Muscle layer of duodenum (tissue), 2 donors: ENCODE data around the gene C4B.
"Not testable (repeated sequence)": the region's sequence is repeated elsewhere in the genome, so short reads cannot be mapped to it uniquely, and the experiment has no call there.

Experiments
- H3K27ac ChIP-seq: one replicate; pipeline ENCODE4 v1.7.0; 2013; ENCODE audit warnings: mild to moderate bottlenecking, low read length
- H3K27me3 ChIP-seq: one replicate; pipeline ENCODE4 v1.7.0; 2013; ENCODE audit warnings: low read depth, mild to moderate bottlenecking, control low read depth, low read length
- H3K36me3 ChIP-seq, 2 donors: one replicate each; pipeline ENCODE4 v1.7.0; 2013; ENCODE audit warnings: low read length in 2 of 2, control low read depth in 1 of 2, mild to moderate bottlenecking in 1 of 2; ENCODE audit not compliant: insufficient read depth in 2 of 2, control insufficient read depth in 1 of 2
- H3K4me1 ChIP-seq, 2 donors: one replicate each; pipeline ENCODE4 v1.7.0; 2013; ENCODE audit warnings: low read length in 2 of 2, mild to moderate bottlenecking in 2 of 2, control low read depth in 1 of 2, moderate library complexity in 1 of 2; ENCODE audit not compliant: insufficient read depth in 2 of 2, control insufficient read depth in 1 of 2
- H3K4me3 ChIP-seq, 2 donors: one replicate each; pipeline ENCODE4 v1.7.0; 2013; ENCODE audit warnings: low read length in 2 of 2, low read depth in 1 of 2, mild to moderate bottlenecking in 1 of 2
- H3K9me3 ChIP-seq, 2 donors: one replicate each; pipeline ENCODE4 v1.7.0; 2013; ENCODE audit warnings: low read length in 2 of 2, control low read depth in 1 of 2, mild to moderate bottlenecking in 1 of 2; ENCODE audit not compliant: control insufficient read depth in 1 of 2
- donor health status: healthy.

Gene C4B

DNA sequence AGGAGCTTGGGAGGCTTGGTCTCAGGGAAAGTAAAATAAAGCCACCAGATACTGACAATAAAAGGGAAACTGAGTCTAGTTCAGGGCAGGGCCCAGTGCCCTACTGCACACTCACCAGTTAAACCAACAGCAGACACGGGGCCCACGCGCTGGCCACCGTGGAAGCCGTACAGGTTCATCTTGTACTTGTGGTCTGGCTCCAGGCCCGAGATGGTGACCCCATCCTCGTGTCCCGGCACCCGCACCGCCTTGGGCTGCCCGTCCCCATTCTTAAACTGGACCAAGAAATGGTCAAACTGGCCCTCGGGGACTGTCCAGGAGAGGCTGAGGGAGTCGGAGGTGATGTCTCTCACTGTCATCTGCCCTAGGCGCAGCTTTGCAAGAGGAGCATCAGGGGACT, 50.1 kb downstream of the C4B start:
- H3K27me3 ChIP-seq: no peaks in the 10 kb centered on the region
- H3K9me3 ChIP-seq: no peaks in the 10 kb centered on the region
- peaks cover 12 to 19% of the 10 kb centered on the region in 2 donors for H3K36me3 ChIP-seq
- H3K4me3 ChIP-seq: no peak overlapping the region
- H3K27ac ChIP-seq: no peak overlapping the region
- H3K4me1 ChIP-seq: no peaks in the 10 kb centered on the region

DNA sequence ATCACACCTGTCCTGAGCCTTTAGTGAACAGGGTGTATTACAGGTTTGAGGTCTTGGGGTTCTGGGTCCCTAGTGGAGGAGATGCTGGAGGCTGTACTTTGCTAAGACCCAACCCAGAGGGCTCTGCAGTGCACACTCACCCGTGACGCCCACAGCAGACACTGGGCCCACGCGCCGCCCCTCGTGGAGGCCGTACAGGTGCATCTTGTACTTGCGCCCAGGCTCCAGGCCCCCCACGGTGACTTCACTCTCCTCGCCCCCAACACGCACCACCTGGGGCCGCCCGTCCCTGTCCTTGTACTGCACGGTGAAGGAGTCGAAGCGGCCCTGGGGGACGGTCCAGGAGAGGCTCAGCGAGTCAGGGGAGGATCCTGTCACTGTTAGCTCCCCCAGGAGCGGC, 52.9 kb downstream of the C4B start:
- peaks cover 12 to 21% of the 10 kb centered on the region in 2 donors for H3K36me3 ChIP-seq
- not testable (repeated sequence) for H3K4me3 ChIP-seq, H3K27me3 ChIP-seq, H3K9me3 ChIP-seq, H3K27ac ChIP-seq, H3K4me1 ChIP-seq

DNA sequence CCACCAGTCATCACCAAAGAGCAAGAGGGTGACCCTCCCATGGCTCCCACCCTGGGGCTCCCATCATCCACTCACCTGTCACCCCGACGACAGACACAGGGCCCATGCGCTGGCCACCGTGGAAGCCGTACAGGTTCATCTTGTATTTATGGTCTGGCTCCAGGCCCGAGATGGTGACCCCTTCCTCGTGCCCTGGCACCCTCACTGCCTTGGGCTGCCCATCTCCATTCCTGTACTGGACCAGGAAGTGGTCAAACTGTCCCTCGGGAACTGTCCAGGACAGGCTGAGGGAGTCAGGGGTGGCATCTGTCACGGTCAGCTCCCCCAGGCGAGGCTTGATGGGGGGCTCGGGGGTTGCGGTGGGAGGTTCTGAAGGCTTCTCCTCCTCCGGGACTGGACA, 53.7 kb downstream of the C4B start:
- peaks cover 16 to 21% of the 10 kb centered on the region in 2 donors for H3K36me3 ChIP-seq
- not testable (repeated sequence) for H3K4me1 ChIP-seq, H3K9me3 ChIP-seq, H3K27ac ChIP-seq, H3K4me3 ChIP-seq, H3K27me3 ChIP-seq

DNA sequence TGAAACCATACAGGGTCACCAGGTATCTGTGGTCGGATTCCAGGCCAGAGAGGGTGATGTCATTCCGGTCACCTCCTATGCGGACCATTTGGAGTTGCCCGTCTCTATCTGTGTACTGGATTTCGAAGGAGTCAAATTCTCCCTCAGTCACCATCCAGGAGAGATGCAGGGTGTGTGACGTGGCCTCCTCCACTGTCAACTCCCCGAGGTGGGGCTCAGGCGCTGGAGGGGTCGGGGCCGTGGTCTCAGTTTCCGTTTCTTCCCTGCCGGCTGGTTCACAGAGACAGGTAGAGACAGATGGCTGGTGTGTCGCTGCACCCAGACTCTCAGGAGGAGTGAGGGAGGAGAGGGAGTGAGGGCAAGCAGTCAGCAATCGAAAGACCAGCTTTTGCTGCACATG, 54.3 kb downstream of the C4B start:
- Histone ChIP-seq H3K27me3 (no peaks in the 10 kb centered on the region), H3K27ac (no peak overlapping the region), H3K4me3 (no peak overlapping the region), H3K9me3 (no peaks in the 10 kb centered on the region), H3K4me1 (peaks cover 0 to 6% of the 10 kb centered on the region in 2 donors), H3K36me3 (peaks cover 14 to 21% of the 10 kb centered on the region in 2 donors)

DNA sequence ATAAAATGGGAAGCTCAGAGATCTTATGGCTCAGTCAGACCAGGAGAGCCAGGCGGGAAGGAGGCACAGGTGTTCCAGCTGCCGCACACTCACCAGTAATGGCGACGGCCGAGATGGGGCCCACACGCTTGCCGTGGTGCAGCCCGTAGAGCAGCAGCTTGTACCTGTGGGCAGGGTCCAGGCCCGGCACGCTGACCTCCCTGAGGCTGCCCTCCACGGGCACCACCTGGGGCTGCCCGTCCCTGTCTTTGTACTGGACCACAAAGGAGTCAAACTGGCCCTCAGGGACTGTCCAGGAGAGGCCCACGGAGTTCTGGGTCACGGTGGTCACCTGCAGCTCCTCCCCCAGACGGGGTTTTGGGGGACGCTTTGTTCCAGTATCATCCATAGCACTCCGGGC, 54.9 kb downstream of the C4B start:
- no peak overlapping the region for H3K27ac ChIP-seq
- H3K36me3 ChIP-seq: peaks cover 11 to 19% of the 10 kb centered on the region in 2 donors

DNA sequence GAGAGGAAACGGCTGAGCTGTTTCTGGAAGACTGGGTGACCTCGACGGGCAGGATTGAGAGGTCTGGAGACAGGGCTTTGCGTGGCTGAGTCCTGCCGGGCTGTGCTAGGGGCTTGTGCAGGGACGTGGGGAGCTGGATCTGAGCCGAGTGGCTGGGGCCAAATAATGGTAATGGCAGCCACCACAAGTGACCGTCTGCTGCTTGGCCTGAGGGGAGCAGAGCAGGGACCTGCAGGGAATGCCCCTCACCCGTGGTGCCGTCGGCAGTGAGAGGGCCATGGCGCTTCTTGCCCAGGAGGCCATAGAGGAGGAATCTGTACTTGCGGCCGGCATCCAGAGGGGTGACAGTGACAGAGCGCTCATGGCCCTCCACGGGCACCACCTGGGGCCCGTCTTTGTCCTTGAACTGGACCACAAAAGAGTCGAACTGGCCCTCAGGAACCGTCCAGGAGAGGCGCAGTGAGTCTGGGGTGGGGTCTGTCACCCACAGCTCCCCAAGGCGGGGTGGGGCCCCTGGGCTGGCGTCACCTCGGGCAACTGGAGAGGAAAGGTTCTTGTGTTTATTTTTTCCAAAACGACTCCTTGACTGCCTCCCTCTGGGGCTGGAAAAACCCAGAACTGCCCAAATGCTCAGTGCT, 55.4 kb downstream of the C4B start:
- Histone ChIP-seq H3K27me3 (no peaks in the 10 kb centered on the region), H3K9me3 (no peaks in the 10 kb centered on the region), H3K4me1 (peaks cover 0 to 6% of the 10 kb centered on the region in 2 donors), H3K4me3 (no peak overlapping the region), H3K36me3 (peaks cover 9 to 14% of the 10 kb centered on the region in 2 donors), H3K27ac (no peak overlapping the region)

More for the DNA sequence above, 54.9 kb downstream of the C4B start:
- H3K4me3 ChIP-seq: no peak overlapping the region
- H3K4me1 ChIP-seq: peaks cover 0 to 6% of the 10 kb centered on the region in 2 donors
- no peaks in the 10 kb centered on the region for H3K9me3 ChIP-seq
- no peaks in the 10 kb centered on the region for H3K27me3 ChIP-seq

DNA sequence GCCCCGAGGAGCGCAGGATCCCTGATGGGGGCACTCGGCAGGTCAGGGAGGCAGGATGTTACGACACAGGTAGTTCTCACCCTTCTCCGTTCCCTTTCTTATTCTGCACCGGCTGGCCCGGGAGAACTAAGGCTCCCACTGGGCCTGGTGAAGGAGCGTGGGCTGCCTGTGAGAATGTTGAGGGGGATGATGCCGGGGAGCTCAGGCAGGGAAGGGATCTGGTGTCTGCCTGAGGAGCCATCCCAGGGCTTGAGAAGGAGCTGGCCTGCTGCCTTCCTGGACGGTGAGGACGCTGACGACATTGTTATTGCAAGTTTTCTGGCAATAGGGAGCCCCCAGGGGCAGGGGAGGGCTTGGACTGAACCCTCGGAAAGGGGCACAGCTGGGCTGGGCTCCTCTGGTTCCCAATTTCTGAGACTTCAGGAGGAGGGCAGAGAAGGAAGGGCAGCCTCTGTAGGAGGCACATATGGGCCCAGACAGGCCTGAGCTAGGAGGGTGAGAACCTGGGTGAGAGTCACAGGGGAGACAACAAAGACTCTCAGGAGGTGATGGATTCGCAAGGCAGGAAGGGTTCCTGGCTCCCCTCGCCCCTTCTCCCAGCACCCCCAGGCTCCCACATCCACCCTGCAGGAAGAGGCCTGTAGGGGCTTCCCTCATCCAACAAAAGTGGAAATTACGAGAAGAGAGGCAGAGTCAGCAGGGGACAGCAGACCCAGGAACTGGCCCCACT, 56.4 kb downstream of the C4B start:
- Histone ChIP-seq H3K4me3 (no peak overlapping the region), H3K36me3 (peaks cover 9 to 23% of the 10 kb centered on the region in 2 donors), H3K27ac (peak overlapping the region; percentile 31), H3K27me3 (no peaks in the 10 kb centered on the region), H3K4me1 (peaks cover 0 to 6% of the 10 kb centered on the region in 2 donors), H3K9me3 (no peaks in the 10 kb centered on the region)

DNA sequence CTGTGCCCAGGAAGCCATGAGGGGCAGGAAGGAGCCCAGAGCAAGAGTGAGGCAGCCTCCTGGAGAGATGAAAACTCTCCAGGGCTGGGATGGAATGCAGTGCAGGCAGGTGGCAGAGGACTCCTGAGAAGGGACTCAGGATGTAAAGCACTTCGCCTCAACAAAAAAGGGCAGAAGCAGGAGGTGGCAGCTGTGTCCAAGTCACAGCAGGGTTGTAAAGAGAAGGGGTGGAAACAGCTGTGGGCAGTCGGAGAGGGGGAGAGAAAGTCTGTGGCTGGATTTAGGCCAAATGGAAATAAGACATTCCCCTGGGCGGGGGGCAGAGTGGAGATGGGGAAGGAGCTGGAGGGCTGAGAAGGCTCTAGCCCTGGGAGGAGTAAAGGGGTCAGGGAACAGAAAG, 58.5 kb downstream of the C4B start:
- peaks cover 5 to 23% of the 10 kb centered on the region in 2 donors for H3K36me3 ChIP-seq

DNA sequence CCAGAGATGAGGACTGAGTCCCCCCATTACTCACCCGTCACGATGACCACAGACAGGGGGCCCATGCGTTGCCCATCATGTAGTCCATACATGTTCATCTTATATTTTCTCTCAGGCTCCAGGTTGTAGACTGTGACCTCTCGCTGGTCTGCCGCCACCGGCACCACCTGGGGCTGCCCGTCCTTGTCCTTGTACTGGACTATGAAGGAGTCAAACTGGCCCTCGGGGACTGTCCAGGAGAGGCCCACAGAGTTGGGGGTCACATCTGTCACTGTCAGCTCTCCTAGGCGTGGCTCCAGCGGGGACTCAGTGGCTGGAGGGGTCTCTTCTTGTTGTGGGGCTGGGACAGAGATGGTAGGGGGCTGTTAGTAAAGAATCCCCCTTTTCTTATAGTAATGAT, 59.0 kb downstream of the C4B start:
- H3K4me1 ChIP-seq: peaks cover 0 to 6% of the 10 kb centered on the region in 2 donors
- H3K9me3 ChIP-seq: no peaks in the 10 kb centered on the region
- no peaks in the 10 kb centered on the region for H3K27me3 ChIP-seq
- H3K4me3 ChIP-seq: no peak overlapping the region
- no peak overlapping the region for H3K27ac ChIP-seq
- H3K36me3 ChIP-seq: peaks cover 5 to 20% of the 10 kb centered on the region in 2 donors

More for the DNA sequence above, 58.5 kb downstream of the C4B start:
- Histone ChIP-seq H3K27ac (no peak overlapping the region), H3K9me3 (no peaks in the 10 kb centered on the region), H3K27me3 (no peaks in the 10 kb centered on the region), H3K4me3 (no peak overlapping the region), H3K4me1 (peaks cover 0 to 6% of the 10 kb centered on the region in 2 donors)

DNA sequence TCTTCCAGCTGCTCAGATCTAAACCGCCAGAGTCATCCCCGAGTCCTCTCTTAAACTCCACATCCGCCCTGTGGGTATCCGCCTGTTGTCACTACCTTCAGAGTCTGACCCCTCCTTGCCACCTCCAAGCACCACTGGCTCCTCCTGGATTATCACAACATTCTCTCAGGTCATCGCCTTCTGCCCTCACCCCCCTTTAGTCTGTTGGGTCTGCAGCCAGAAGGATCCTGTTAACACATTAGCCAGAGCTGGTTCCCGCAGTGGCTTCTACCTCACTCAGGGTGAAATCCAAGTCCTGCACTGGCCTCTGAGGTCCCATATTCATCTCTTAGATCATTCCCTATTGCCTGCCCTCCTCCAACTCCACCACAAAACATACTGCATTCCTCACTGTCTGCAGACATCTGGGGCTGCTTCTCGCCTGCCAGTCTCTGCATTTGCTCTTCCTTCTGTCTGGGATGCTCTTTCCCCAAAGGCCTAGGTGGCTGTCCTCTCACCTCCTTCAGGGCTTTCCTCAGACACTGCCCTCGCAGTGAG, 60.5 kb downstream of the C4B start:
- Histone ChIP-seq H3K4me3 (no peak overlapping the region), H3K27me3 (no peaks in the 10 kb centered on the region), H3K27ac (no peak overlapping the region), H3K9me3 (no peaks in the 10 kb centered on the region), H3K36me3 (peaks cover 10 to 21% of the 10 kb centered on the region in 2 donors), H3K4me1 (peaks cover 0 to 6% of the 10 kb centered on the region in 2 donors)

DNA sequence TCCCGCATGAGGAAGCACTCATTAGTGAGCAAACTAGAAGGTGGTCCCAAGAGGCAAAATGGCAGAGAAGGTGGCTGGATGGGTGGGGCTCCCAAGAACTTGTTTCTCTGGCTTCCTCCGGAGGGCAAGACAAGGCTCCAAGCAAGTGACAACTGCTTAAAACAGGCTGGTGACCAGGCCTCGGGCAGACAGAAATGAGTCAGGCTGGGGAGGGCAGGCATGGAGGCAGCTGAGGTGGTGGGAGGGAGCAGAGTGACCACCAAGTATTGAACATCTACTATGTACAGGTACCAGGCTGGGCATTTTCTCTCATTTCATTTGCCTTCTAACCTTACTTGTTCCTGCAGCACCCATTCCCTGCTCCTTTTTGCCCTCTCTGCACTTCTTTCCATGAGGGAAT, 61.2 kb downstream of the C4B start:
- Histone ChIP-seq H3K4me3 (no peak overlapping the region), H3K36me3 (peaks cover 10 to 24% of the 10 kb centered on the region in 2 donors), H3K9me3 (no peaks in the 10 kb centered on the region), H3K27ac (no peak overlapping the region), H3K4me1 (peaks cover 0 to 6% of the 10 kb centered on the region in 2 donors), H3K27me3 (no peaks in the 10 kb centered on the region)
